Activated naive CD4-positive, alpha-beta T cell treated with anti-CD3 and anti-CD28 coated beads, Interleukin-2, amount 10 ng/mL, durations not matched to agents 7 days and 5 days (primary cell): ENCODE results near the gene LNPK.

Experiments
- CTCF ChIA-PET: fragments of 350-600 bp; sonication (Branson Sonifier 250); formaldehyde crosslinking; loops from one replicate; lab custom pipeline; 2021; ENCODE audit warnings: antibody characterized with exemption; lab: Charles Lee
- DNase-seq: peaks from one replicate; pipeline ENCODE4 v3.0.0-alpha.2; 2020
- H3K27ac Mint-ChIP-seq: one replicate; pipeline ENCODE4 v1.8.0; 2021; ENCODE audit warnings: mild to moderate bottlenecking, moderate library complexity, mixed read lengths
- H3K27me3 Mint-ChIP-seq: one replicate; pipeline ENCODE4 v1.8.0; 2021; ENCODE audit warnings: mild to moderate bottlenecking, mixed read lengths
- H3K36me3 Mint-ChIP-seq: one replicate; pipeline ENCODE4 v1.8.0; 2021; ENCODE audit warnings: mixed read lengths
- H3K4me1 Mint-ChIP-seq: one replicate; pipeline ENCODE4 v1.8.0; 2021; ENCODE audit warnings: mixed read lengths
- H3K4me3 Mint-ChIP-seq: one replicate; pipeline ENCODE4 v1.8.0; 2021; ENCODE audit warnings: mild to moderate bottlenecking, moderate library complexity, mixed read lengths
- H3K9me3 Mint-ChIP-seq: one replicate; pipeline ENCODE4 v1.8.0; 2021; ENCODE audit warnings: mixed read lengths

Gene LNPK, protein sequence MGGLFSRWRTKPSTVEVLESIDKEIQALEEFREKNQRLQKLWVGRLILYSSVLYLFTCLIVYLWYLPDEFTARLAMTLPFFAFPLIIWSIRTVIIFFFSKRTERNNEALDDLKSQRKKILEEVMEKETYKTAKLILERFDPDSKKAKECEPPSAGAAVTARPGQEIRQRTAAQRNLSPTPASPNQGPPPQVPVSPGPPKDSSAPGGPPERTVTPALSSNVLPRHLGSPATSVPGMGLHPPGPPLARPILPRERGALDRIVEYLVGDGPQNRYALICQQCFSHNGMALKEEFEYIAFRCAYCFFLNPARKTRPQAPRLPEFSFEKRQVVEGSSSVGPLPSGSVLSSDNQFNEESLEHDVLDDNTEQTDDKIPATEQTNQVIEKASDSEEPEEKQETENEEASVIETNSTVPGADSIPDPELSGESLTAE

DNA sequence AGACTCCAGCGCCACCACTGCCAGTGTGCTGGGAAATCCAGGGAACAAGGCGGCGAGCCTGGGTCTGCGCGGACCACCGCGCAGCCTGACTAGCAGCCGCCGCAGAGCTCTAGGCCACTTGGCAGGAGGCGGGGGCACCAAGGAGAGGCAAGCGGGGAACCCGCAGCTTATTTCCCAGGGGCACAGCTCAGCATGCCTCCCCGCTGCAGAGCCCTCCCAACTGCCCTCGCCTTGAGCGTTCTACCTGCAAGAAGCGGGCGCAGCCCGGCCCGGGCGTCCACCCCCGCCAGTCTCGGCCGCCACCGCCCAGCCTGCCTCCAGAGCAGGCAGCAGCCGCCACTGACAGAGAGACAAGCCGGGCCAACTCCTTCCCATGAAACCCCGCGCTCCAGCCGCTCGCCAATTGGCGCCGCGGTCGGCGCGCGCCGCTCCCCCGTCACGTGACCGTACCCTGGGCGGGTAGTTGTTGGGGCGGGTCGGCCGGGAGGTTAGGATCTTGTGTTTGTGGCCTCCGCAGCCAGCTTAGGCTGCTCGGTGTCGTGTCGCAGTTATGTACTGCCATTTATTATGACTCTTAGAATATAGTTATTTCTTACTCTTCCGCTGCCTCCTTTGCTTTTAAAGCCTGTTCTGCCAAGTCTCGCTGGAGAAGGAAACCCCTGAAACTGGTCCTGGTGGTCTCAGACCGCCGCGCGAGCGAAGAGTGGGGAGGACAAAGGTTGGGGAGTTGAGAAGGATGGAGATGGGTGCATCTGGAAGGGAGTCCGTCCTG, at the start of gene LNPK:
TSS of gene LNPK (minus strand) at position 352 of the 772 bp plus-strand sequence. CDS start 6,683 bp downstream, outside the sequence.
- Mint-ChIP-seq H3K27me3 (peaks cover 15% of the 10 kb centered on the region), H3K9me3 (no peaks in the 10 kb centered on the region), H3K4me1 (peaks cover 25% of the 10 kb centered on the region), H3K4me3 (peak within 1 kb of the TSS; percentile 89), H3K27ac (peak within 1 kb of the TSS; percentile 91), H3K36me3 (peaks cover 1% of the 10 kb centered on the region)
- DNase-seq: peak; percentile 95
- CTCF ChIA-PET: interaction anchor here (0.5 to 1.1 kb wide), 2 partner anchors 84 to 586 kb away, joined by 3 to 4 read pairs; no protein-coding TSS in a partner anchor

DNA sequence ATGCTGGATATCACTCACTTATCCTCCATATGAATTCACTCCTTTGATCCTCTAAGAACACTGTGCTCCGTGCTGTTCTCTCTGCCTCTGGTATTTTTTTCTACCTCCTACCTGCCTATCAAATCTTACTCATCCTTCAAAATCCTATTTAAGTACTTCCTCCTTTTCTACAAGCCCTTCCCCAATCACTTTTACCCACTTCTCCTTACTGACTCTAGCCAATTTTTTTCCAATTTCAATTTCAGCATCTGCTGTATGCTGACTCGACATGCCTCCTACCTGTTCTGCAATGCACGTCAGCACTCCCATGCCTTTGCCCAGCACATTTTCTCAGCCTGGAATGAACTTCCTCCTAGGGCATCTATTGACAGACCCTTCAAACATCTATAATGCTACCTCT, 37.3 kb upstream of the LNPK start:
- DNase-seq: no peak
- no peak overlapping the region for H3K27ac Mint-ChIP-seq
- no peaks in the 10 kb centered on the region for H3K4me1 Mint-ChIP-seq
- no peaks in the 10 kb centered on the region for H3K36me3 Mint-ChIP-seq
- no peak overlapping the region for H3K4me3 Mint-ChIP-seq
- H3K9me3 Mint-ChIP-seq: peaks cover 2% of the 10 kb centered on the region
- CTCF ChIA-PET: no interaction called here
- H3K27me3 Mint-ChIP-seq: peaks cover 8% of the 10 kb centered on the region

DNA sequence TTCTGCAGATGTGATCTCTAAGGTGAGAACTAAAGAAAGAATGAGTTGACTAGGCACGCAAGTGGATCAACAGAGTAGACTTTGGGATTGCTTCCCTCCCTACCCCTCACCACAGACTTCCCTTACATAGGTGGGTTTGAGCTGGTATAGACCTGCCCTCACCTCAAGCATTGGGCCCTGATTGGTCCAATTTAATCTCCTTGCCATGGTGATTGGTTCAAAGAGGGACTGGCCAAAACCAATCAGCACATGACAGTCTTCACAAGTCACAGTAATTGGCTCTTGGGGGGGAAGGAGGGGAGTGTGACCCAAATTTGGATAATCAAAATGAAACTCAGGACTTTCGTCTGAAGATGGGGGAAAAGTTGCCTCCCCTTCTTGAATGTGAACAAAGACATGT, 36.6 kb upstream of the LNPK start:
- H3K9me3 Mint-ChIP-seq: peaks cover 2% of the 10 kb centered on the region
- peaks cover 10% of the 10 kb centered on the region for H3K27me3 Mint-ChIP-seq
- no peak overlapping the region for H3K4me3 Mint-ChIP-seq
- CTCF ChIA-PET: no interaction called here
- no peak overlapping the region for H3K27ac Mint-ChIP-seq
- no peak for DNase-seq
- no peaks in the 10 kb centered on the region for H3K36me3 Mint-ChIP-seq
- H3K4me1 Mint-ChIP-seq: no peaks in the 10 kb centered on the region

DNA sequence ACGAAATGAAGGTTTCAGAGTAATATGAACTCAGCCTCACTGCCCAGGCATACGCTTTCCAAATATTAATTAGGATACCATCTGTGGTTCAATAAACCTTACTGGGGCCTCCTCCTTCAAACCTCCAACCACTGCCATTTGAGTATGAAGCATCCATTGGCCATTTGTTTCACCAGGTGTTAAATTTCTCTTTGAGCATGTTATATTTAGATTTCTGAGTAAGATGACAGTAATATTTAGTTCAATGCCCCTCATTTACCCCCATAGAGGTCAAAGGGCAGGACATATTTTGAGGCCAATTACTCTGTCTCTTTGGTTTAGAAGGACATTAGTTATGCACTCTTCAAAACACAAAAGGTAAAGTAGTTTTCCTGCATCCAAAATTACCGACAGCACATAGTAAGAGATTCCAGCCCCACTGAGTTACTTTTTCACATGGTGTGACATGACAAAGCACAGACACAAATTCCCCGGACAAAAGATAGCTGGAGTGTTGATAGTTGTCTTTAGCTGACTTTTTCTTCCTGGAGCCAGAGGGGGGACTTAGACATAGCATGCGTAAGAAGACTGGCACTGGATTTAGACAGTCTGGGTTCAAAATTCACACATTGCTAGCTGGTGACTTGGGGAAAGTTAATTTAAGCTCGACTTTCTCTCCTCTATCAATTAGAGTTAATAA, 33.1 kb upstream of the LNPK start:
- Mint-ChIP-seq H3K27ac (no peak overlapping the region), H3K4me1 (no peaks in the 10 kb centered on the region), H3K36me3 (no peaks in the 10 kb centered on the region), H3K9me3 (no peaks in the 10 kb centered on the region), H3K27me3 (peaks cover 13% of the 10 kb centered on the region), H3K4me3 (no peak overlapping the region)
- CTCF ChIA-PET: no interaction called here
- DNase-seq: no peak

DNA sequence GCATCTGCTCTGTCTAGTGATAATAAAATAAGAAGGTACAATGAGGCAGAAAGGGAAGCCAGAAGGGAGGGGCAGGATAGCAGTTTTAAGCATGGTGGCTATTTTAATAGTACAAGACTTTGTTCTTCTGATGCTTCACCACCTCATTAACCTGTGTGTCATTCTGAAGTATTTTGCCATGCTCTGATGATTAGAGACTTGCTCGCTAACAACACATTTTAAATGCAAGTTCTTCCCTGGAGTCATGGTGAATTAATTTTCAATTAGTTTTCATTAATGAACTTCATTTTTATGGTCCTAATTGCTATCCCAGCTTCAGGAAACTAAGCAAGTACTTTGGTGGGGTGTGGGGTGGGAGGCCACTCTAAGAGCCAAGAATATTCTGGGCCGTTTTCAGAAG, 25.7 kb upstream of the LNPK start:
- Mint-ChIP-seq H3K36me3 (no peaks in the 10 kb centered on the region), H3K27ac (no peak overlapping the region), H3K27me3 (peaks cover 7% of the 10 kb centered on the region), H3K9me3 (no peaks in the 10 kb centered on the region), H3K4me3 (no peak overlapping the region), H3K4me1 (no peaks in the 10 kb centered on the region)
- CTCF ChIA-PET: no interaction called here
- no peak for DNase-seq

DNA sequence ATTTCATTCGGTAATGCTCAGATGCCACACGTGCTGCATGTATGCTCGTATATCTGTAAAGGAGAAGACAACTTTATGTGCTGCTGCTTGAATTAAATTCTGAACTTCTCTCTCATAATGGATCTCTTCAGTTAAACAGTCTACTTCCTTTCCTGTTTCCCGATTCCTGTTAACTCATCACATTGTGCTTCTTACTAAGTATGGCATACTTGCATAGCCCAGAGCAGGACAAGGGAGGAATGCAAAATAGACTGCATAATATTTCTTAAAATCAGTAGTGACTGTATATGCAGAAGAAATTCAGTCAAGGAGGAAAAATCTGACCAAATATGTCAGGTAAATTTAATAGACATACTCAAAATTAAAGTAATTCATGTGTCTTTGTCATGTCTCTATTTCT, 23.9 kb upstream of the LNPK start:
- no peak overlapping the region for H3K4me3 Mint-ChIP-seq
- H3K4me1 Mint-ChIP-seq: no peaks in the 10 kb centered on the region
- CTCF ChIA-PET: no interaction called here
- no peak overlapping the region for H3K27ac Mint-ChIP-seq
- no peaks in the 10 kb centered on the region for H3K9me3 Mint-ChIP-seq
- H3K36me3 Mint-ChIP-seq: no peaks in the 10 kb centered on the region
- no peak for DNase-seq
- peaks cover 10% of the 10 kb centered on the region for H3K27me3 Mint-ChIP-seq

DNA sequence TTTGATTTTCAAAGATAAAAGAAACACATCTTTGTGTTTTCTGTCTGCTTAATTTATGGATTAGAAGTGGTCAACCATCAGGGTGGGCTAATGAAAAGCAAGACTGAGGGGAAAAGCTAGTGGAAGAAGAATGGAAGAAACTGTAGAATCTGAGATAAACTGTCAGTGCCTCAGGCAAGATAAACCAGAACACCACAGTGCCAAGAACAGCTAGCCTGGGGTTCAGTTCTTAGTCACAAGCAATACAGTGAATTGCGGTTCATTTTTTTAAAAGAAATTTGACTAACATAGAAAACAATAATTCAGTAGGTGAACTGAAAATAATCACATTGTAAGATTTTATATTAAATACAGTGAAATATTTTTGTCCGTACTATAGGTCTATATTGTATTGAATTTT, 22.0 kb upstream of the LNPK start:
- Mint-ChIP-seq H3K36me3 (no peaks in the 10 kb centered on the region), H3K27me3 (peaks cover 9% of the 10 kb centered on the region), H3K4me1 (no peaks in the 10 kb centered on the region), H3K27ac (no peak overlapping the region), H3K4me3 (no peak overlapping the region), H3K9me3 (no peaks in the 10 kb centered on the region)
- DNase-seq: no peak
- CTCF ChIA-PET: no interaction called here

DNA sequence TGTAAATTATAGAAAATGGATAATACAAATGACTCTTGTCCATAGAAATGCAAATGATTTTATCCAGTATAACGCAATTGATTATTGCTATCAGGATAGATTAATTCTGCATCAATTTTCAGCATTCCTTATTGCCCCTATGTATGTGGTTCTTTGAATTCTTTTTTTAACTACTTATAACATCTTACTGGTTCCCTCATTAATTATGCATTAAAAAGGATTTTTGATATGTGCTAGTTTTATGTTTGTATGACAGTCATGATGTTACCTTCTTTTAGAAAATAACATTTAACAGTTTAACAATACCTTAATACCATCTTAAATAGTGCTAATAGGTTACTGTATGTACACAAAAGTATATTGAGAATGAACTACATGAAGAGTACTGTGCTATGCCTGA, 20.0 kb upstream of the LNPK start:
- no peak overlapping the region for H3K4me3 Mint-ChIP-seq
- H3K36me3 Mint-ChIP-seq: no peaks in the 10 kb centered on the region
- H3K27ac Mint-ChIP-seq: no peak overlapping the region
- CTCF ChIA-PET: no interaction called here
- no peaks in the 10 kb centered on the region for H3K4me1 Mint-ChIP-seq
- H3K27me3 Mint-ChIP-seq: peaks cover 7% of the 10 kb centered on the region
- DNase-seq: no peak
- no peaks in the 10 kb centered on the region for H3K9me3 Mint-ChIP-seq

DNA sequence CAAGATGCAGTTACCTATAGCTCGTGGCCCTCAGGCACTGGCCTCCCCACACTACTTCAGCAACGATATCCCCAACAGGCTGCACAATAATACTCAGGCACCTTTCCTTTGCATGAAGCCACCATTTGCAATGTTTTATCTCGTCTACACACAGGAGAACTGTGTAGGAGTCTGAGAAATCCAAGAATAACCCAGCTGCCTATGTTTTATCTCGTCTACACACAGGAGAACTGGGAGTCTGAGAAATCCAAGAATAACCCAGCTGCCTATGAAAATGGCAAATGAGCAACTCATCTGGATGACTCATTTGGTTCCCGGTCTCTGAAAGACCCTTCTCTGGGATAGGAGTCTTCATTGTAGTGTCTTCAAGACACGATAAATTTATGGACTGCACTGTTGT, 18.3 kb upstream of the LNPK start:
- CTCF ChIA-PET: no interaction called here
- no peak for DNase-seq
- Mint-ChIP-seq H3K4me3 (no peak overlapping the region), H3K4me1 (no peaks in the 10 kb centered on the region), H3K9me3 (no peaks in the 10 kb centered on the region), H3K36me3 (no peaks in the 10 kb centered on the region), H3K27ac (no peak overlapping the region), H3K27me3 (peaks cover 7% of the 10 kb centered on the region)

DNA sequence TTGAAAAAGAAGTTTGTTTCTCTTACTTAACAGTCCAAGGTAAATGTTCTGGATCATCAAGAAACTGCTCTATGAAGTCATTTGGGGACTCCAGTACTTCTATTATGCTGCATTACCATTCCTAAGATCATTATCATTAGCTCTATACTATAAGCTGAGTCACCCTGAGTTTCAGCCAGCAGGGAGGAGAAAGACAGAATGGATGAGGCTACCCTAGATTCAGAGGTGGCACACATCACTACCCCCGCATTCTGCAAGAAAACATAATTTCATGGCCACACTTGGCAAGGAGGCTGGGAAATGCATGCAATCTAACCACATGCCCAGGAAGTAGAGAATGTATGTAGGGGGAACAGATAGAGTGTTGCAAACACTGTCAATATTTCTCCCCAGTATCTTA, 16.6 kb upstream of the LNPK start:
- Mint-ChIP-seq H3K4me3 (no peak overlapping the region), H3K27me3 (peaks cover 7% of the 10 kb centered on the region), H3K4me1 (no peaks in the 10 kb centered on the region), H3K27ac (no peak overlapping the region), H3K36me3 (no peaks in the 10 kb centered on the region), H3K9me3 (no peaks in the 10 kb centered on the region)
- CTCF ChIA-PET: no interaction called here
- no peak for DNase-seq

DNA sequence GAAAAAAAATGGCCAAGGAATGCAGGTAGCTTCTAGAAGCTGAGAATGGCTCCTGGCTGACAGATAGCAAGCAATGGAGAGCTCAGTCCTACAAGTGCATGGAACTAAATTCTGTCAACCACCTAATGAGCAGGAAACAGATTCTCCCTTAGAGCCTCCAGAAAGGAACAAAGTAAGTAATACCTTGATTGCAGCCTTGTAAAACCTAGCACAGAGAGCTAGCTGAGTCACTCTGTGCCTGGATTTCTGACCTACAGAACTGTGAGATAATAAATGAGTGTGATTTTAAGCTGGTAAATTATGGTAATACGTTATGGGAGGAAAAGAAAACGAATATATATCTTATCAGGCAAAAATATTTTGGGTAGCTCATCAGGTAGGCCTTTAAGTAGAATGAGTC, 7.4 kb upstream of the LNPK start:
- DNase-seq: no peak
- CTCF ChIA-PET: no interaction called here
- no peak overlapping the region for H3K4me3 Mint-ChIP-seq
- no peak overlapping the region for H3K27ac Mint-ChIP-seq
- H3K4me1 Mint-ChIP-seq: no peaks in the 10 kb centered on the region
- H3K36me3 Mint-ChIP-seq: no peaks in the 10 kb centered on the region
- H3K9me3 Mint-ChIP-seq: no peaks in the 10 kb centered on the region
- peaks cover 26% of the 10 kb centered on the region for H3K27me3 Mint-ChIP-seq

DNA sequence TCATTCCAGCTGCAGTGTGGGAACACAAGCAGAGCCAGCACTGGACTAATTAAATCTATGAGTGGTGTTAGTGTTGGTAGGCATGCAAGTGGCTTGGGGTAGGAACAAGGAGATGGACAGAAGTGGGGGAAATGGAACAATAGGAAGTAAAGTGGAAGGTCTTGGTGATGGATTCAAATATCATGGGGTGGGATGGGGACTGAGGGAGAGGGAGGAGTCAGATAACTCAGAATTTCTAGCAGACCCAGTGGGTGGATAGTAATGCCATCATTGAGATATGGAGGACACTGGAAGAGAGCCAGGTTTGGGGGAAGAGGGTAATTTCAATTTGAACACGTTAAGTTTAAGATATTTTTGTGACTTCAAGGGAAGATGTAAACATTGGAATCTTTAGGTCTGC, 2.9 kb upstream of the LNPK start:
- H3K4me3 Mint-ChIP-seq: no peak overlapping the region

DNA sequence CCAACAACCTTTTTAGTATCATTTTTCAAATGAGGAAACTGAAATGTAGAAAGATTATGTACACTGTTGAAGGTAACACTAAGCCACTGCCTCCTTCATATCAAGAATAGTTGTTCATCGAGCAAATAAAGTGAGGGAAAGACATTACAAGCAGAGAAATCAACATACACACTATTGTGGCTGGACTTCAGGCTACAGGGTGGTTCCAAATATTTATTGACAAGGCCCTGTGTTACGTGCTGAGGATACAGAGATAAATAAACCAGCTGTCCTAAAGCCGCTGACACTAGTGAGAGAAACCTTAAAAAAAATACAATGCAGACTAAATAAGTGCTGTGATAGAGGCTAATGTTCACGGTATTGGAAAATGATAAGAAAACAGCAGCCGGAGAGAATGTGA, 1.9 kb upstream of the LNPK start:
- no peaks in the 10 kb centered on the region for H3K36me3 Mint-ChIP-seq
- H3K27me3 Mint-ChIP-seq: peaks cover 18% of the 10 kb centered on the region
- no peaks in the 10 kb centered on the region for H3K9me3 Mint-ChIP-seq
- no peak overlapping the region for H3K27ac Mint-ChIP-seq
- no peak overlapping the region for H3K4me3 Mint-ChIP-seq
- DNase-seq: no peak
- CTCF ChIA-PET: no interaction called here
- peaks cover 25% of the 10 kb centered on the region for H3K4me1 Mint-ChIP-seq

More for the DNA sequence above, 2.9 kb upstream of the LNPK start:
- H3K9me3 Mint-ChIP-seq: no peaks in the 10 kb centered on the region
- no peak overlapping the region for H3K27ac Mint-ChIP-seq
- peaks cover 20% of the 10 kb centered on the region for H3K4me1 Mint-ChIP-seq
- H3K36me3 Mint-ChIP-seq: no peaks in the 10 kb centered on the region
- DNase-seq: no peak
- CTCF ChIA-PET: no interaction called here
- H3K27me3 Mint-ChIP-seq: peaks cover 21% of the 10 kb centered on the region

DNA sequence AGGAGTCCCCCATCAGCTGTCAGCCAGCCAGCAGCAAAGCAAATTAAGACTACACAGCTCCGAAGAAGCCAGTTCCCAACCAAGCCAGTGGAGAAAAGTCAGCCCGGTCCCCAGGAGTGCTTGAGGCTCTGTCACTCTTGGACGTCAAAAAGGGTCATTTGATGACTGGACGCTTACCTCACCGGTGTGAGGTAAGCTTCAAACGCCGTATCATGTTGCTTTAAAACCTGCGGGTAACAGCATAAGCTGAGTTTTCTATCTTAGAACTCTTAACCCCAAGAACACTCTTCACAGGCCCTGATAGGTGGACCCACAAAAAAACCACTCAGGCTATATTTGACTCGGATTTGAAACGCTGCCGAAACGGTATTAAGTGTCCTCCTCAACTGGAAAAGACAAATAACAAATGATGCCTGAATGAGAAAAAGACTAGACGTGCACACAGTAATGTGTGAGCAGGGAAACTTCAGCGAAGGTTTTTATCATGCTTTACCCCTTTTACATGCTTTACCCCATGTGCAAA, 682 bp upstream of the LNPK start:
- H3K27ac Mint-ChIP-seq: peak overlapping the region; percentile 91
- peak overlapping the region; percentile 89 for H3K4me3 Mint-ChIP-seq
- H3K36me3 Mint-ChIP-seq: no peaks in the 10 kb centered on the region
- no peak for DNase-seq
- H3K27me3 Mint-ChIP-seq: peaks cover 15% of the 10 kb centered on the region
- H3K9me3 Mint-ChIP-seq: no peaks in the 10 kb centered on the region
- peaks cover 25% of the 10 kb centered on the region for H3K4me1 Mint-ChIP-seq
- CTCF ChIA-PET: interaction anchor here (1.1 kb wide), 1 partner anchor 85 kb away, joined by 4 read pairs; no protein-coding TSS in a partner anchor
